GM18909 (cell line): ENCODE measurements around the gene EPB41L4A.

Experiments
- ATAC-seq: cut with Tn5 transposase; IDR thresholded peaks from one replicate; pipeline ENCODE4 v1.9.1; 2021; ENCODE audit warnings: mild to moderate bottlenecking; ENCODE audit not compliant: unreplicated experiment, poor library complexity

EPB41L4A gene

GRCh38 chr5:112126982-112127381 is 292.1 kb downstream of the EPB41L4A start:
- no peak for ATAC-seq

GRCh38 chr5:112125903-112126302 is 293.2 kb downstream of the EPB41L4A start:
- ATAC-seq, result no peak

- no peak for ATAC-seq
Measured at GRCh38 chr5:112124788-112125187, 294.3 kb downstream of the EPB41L4A start.

GRCh38 chr5:112123086-112123485 is 296.0 kb downstream of the EPB41L4A start:
- no peak for ATAC-seq

- no peak for ATAC-seq
Measured at GRCh38 chr5:112122353-112122752, 296.7 kb downstream of the EPB41L4A start.

- ATAC-seq, result no peak
Measured at GRCh38 chr5:112121258-112121657, 297.8 kb downstream of the EPB41L4A start.

- peak; percentile 14 for ATAC-seq
Measured at GRCh38 chr5:112119969-112120368, 299.1 kb downstream of the EPB41L4A start.

- peak; percentile 48 for ATAC-seq
Measured at GRCh38 chr5:112119508-112119907, 299.6 kb downstream of the EPB41L4A start.

- ATAC-seq, result no peak
Measured at GRCh38 chr5:112117551-112117950, 301.5 kb downstream of the EPB41L4A start.

GRCh38 chr5:112116371-112116770 is 302.7 kb downstream of the EPB41L4A start:
- ATAC-seq, result peak; percentile 63

- no peak for ATAC-seq
Measured at GRCh38 chr5:112113565-112113964, 305.5 kb downstream of the EPB41L4A start.
